Activated CD4-positive, CD25-positive, alpha-beta regulatory T cell (primary cell): ENCODE results near the gene PCDH7.

Source experiments
- DNase-seq, 4 experiments: peaks; one replicate each; lab custom pipeline; 2025; lab: John Stamatoyannopoulos, UW

The PCDH7 gene

DNA sequence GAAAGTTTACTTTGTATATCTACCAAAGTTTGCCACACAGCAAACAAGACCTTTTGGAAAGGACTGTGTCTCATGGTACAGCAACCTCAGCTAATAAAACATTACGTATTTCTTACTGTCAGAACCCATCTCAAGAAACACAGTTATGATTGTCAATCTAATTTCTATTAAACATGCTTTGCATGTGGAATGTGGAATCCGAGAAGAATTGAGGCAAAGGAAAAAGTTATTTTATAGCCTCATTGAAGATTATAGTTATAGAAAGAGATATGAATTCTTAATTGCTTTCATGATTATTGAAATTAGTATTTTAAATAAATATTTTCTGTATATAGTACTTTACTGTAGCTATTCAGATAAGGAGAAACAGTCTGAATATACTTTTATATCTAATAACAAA is 5.4 kb downstream of the PCDH7 start:
- DNase-seq: no peak

DNA sequence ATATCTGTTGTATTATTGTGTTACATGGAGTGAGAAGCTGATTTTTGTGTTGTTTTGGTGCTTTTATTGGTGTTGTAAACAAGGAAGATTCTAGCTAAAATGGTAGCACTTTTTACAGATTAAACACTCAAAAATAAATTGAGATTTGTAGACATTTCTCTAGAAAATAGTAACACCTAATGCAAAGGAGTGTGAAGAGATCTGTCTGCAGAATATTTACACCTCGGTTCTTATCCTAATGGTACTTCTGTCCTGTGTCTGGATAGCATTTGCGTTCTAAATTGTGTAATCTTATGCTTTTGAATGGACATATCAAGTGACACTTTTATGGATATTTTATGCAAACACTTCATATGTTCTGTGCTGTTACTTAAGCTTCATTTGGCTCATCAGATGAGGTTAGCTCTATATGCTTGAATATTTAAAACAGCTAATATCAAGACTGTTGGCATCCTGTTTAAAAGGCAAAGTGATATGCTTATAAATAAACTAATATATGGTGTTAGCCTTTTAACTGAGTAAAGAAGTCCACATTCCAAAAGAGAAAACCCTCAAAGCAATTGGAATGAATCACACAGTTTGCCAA is 6.0 kb downstream of the PCDH7 start:
- DNase-seq: no peak

DNA sequence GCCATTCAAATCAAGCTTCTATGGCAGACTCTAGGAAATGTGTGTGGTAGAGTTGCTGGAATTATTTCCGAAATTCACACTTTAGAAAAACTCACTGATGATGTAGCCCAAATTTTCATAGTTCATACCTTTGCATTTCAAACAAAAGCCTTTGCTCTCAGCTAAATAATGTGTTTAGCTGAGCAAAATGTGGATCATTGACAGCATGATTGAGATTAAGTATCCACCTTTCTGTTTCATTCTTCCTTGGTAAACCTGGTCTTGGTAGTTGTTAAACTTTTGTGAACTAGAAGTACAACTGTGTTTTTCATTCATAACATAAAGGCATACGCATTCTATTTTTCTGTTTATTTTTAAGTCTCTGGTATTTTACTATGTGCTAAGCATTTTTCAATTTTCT is 7.2 kb downstream of the PCDH7 start:
- DNase-seq: no peak

DNA sequence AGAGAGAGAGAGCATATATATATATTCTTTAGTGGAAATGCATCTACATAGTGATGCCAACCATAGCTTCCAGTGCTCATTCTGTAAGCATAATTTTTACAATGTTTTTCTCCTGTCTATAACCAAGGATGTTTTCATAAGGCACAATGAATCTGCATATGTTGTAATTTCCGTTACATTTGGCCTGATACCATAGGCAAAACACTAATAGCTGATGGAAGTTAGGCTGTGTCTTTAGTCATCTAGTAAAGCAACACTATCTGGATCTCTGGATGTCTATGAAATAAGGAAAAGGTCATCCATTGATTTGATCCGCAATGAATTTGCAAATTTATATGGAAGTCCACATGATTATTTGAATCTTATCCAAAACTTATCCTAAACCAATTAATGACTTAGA is 8.1 kb downstream of the PCDH7 start:
- no peak for DNase-seq

DNA sequence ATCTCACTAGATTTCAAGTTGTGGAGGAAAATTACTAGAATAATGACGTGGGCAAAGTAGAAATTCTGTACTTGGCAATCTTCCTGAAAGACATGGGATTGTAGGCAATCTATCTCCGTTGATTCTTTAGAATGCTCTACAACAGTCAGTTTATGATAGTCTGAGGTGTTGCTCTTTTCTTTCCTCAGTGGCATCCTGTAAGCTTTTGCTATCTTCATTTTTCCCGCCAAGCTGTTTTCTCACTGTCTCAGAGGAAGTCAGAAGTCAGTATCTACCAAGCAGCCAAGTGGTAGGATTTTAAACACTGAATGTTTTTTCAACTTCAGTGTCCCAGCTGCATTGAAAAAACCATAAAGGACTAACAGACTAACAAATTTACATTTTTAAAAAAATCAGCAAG is 23.7 kb downstream of the PCDH7 start:
- DNase-seq: no peak

DNA sequence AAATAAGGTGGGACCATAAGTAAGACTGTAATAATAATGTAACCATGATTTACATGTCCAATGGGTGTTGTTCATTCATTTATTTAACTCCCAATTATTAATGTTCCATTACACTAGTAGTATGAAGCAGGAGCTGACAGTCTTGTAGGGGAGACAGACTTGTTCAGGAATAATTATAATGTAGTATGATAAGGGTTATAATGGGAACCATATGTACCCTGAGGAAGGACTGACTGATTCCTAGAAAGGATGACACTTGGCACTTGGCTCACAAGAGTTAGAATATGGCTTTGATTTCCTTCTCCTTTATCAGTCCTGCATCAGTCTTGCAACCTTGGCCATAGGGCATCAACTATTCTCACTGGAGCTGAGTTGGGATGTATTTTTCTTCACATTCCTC is 24.2 kb downstream of the PCDH7 start:
- no peak for DNase-seq

DNA sequence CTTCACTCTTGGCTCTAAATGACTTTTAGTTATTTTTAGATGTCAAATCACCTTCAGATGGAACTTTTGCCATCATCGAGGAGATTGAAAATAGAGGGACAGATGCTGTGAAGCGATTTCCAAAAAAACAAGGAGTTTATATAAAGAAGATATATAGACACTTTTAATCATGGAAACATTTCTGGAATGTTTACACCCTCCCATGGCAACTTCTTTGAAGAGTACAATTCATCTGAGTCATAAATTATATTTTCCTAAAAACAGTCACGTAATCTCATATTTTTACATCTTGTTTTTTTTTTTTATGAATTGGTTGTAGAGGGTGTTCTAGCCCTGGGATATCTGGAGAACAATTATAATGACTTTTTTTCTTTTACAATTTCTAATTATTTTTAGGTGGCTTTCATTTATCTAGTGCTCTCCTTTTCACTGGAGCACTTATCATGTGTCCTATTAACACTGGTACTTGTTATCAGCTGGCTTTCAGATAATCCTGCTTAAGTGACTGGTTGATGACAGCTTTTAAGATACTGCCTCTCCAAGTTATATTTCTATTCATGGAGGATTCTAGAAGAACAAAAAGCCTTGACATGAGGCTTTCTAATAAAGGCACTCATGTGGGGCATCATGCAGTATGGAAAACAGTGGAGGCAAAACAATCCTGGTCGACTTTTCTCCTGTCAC is 24.9 kb downstream of the PCDH7 start:
- no peak for DNase-seq

DNA sequence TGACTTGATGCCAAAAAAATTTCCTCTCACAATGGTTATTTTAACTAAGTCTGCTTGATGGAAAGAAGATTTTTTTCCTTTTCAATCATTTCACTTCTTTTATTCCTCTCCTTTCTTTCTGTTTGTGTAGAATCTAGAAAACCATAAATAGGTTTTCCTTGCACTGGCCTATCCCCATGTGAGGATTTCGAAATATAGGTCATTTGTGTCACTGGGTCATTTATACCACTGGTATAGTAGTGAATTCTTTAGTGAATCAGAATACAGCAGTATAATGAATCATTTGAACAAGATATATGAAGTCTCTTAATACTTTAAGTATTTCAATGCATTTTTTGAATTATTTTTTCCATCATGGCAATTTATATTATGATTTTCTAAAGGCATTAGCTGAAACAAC is 26.6 kb downstream of the PCDH7 start:
- DNase-seq: no peak

DNA sequence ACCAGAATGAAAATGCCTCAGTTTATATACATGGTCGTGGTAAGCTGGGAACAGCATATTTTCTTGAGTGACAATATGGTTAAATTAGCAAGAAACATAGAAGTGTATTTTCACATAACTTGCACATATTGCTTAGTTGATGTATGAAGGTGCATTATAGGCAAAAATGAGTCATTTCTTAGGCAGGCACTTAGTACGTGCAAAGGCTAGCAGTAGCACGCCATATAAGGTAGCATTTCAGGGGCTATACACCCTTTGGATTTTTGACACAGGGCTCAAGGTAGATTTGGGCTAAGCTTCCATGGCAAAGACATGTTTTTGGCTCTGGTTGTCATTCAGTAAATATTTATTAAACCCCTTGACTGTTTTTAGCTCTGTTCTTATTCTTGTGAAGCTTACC is 33.1 kb downstream of the PCDH7 start:
- DNase-seq: no peak

DNA sequence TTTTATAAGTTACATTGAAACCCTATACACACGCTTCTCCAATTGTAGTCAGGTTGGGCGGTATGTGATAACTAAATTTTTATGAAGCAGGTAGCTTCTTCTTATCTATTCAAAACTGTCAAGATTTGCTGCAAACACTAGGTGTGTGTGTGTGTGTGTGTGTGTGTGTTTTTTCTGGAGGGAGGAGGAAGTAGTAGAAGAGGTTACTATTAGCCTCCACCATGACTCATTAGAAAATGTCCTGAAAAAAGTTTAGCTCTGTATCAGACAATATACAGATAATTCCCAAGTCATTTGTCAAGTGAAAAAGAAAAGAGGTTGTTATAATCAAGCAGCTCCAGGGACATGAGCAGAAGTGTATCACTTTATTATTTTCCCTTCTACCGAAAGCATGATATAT is 33.9 kb downstream of the PCDH7 start:
- no peak for DNase-seq

DNA sequence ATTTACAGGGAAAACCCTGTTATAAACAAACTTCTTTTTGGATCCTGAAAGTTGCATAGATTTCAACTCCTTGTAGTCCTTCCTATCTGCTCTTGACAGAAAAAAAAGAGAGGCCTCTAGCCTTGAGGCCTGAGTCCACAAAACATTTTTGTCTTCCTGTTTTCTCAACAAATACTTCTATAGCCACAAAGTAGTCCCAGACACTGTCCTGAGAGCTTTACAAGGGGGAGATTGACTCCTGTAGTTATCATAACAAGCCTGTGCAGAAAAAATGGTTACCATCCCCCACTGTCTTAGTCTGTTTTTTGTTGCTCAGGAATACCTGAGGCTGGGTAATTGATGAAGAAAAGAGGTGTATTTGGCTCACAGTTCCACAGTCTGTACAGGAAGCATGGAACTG is 35.2 kb downstream of the PCDH7 start:
- no peak for DNase-seq

DNA sequence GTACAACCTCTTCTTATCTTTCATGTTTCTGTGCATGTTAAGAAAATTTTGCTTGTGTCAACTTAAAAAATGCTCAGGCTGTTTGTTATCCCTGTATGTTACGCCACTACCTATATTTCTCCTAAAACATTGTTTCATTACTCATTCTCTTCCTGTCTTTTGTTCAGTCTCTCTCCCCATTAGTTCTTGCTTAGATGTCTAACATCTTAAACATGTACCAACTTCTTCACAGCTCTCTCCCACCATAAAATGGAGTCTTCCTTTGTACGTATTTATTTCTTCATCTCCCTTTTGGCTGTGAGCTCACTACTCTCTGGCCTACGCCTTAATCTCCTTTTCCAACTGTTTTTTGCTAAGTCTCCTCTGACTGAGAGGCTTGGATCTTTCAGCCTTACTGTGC is 36.4 kb downstream of the PCDH7 start:
- DNase-seq: no peak

DNA sequence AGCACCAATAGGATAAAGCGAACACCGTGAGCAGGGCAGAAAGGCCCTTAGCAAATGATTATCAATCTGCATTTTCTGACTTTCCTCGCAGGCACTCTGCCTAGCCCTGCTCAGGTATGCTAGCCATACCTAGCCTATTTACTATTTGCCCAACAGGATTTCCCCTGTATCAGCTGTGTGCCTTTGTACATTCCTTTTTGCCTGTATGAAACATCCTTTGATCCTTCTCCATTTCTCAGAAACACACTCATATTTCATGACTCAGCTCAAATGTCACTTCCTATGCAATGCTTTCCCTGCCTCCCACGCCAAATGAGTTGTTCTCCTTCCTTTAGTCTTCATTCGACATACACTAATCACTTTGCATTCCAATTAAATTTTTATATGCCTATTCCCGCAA is 37.2 kb downstream of the PCDH7 start:
- no peak for DNase-seq

DNA sequence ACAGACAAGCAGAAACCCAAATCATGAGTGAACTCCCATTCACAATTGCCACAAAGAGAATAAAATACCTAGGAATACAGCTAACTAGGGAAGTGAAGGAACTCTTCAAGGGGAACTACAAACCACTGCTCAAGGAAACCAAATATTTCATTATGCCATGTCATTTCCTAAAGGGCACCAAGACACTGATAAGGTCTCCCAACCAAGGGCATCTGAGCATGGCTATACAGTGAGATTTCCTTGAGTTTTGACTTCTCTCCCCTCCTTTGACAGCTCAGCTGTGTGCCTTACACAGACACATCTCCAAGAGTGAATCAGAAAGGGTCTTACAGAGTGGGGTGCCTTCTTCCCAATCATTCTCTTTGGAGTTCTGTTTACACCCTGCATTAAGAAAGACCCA is 40.4 kb downstream of the PCDH7 start:
- DNase-seq: no peak

DNA sequence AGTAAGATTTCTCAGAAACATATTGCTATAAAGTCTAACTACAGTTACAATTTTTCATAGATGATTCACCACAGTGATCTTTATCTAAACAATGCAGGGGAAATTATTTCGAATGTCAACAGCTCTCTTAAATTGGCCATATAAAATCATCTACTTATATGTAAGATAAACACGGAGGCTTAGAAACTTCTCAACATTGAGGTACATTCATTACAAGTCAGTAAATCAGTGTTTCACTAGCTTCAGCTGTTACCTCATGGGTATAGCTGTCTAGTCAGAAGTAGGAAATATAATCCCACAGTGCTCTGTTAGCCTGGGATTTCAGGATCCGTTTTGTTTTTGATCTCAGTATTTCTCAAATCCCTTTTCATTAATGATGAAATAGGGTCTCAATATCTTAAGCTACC is 43.2 kb downstream of the PCDH7 start:
- DNase-seq: no peak

DNA sequence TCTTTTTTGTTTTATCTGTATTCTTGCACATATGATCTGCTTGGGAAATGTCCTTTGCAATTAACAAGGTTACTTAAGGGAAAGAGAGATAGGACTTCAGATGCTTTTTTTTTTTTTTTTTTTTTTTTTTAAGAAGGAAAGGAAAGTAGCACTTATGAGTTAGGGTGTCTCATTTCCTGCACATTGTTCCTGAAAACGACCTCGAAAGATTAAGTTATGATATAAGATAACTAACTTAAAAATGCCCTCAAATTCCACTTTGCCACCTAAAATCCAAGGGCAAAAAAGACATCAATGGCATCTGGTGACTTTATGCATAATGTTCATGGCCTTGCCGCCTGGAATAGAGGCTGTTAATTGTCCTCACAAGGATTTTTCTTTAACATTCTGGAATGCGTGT is 44.9 kb downstream of the PCDH7 start:
- DNase-seq: no peak

DNA sequence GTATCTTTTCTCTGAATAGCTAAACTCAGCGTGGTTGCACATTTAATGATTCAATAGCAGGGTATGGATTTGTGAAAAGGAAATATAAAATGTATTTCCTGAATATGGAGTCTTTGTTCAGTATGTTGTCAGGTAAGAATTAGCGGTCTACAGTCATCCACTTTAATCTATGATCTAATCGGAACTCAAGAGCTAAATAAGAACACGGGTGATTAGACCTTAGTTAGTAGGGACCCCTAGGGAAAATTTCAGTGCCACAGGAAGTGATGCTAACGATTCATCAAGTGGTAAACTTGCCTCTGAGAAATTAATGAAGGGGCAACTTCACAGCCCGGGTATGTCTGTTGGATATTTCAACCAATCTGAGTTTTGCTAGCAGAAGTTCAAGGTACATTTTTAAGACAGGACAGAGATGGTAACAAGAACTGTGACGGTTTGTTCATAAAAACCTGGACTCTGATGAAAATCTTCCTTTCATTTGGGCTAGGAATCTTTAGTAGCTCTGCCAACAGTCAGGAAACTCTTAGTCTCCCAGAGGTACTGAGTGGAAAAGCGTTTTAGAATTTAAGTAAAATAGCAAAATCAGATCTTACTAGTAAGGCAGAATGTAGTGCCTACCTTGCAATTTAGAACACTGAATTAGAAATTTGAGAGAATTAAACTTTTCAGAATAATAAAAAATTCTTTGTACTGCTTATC is 47.1 kb downstream of the PCDH7 start:
- DNase-seq: no peak

DNA sequence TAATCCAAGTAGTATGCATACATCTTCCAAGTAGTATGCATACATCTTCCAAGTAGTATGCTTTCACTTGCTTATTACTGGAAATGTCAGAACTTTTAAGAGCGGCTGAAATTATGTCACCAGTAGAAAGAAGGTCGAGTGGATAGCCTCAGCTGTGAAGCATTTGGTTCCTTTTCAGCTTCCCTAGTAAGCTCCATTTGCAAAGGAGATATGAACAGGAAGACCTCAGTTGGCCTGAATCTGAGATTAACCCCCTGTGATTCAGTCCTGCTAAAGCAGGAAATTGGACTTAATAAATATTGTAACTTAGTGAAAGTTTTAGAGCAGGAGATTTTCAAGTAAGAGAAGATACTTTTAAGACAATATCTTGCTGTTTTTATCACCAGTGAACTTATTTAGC is 48.1 kb downstream of the PCDH7 start:
- no peak for DNase-seq

DNA sequence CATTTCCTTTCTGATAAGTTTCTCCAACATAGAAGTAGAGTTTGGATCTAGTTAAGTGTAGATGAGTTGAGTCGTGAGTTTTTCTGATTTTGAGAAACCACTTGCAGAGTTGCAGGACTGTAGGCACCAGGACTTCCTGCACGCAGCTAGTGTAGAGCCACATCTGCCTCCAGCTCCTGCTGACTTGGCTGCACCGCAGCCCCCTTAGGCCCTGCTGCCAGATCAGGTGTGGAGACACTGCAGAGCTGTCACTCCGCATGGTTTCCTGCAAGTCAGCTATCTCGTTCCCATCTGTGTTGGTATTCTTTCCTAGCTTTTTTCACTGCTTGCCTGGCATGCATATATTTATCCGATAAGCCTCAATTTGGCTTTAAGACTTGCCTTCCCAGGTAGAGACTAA is 48.9 kb downstream of the PCDH7 start:
- no peak for DNase-seq

DNA sequence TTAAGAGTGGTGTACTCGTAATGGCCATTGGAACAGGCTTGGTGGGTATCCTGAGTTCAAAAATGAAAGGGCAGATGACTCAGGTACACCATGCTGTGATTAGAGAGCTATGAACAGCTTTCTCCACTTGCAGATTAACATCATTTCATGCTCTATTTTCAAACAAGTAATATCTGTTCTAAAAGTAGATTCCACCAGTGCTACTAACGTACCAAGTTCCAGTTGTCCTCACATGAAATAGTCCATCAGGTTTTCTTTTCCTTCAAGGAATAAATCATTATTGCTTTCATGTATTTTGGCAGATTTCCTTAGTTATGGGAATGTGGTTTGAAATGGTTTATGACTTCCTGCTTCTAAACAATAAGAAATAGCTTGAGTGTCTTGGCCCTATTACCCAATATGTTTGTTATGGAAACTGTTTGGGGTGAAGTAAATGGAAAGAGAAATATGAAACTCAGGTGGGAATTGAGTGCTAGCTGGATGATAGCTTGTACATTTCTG is 49.9 kb downstream of the PCDH7 start:
- DNase-seq: no peak

DNA sequence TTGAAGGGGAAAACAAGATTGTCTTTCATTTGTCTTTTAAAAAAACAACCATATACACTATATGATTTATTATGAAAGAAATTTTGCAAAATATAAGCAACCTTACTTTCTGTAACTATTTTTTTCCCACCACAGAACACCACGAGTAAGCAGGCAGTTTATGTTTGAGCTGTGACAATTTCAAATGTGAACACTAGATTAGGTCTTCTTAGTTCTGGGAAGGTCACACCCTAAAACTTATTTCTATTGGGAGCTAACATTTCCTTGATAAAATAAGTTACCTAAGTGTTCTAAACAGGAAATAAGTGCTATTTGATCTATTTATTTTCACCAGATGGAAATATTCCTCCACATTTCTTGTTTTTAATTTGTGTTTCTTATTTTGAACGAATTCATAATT is 50.6 kb downstream of the PCDH7 start:
- no peak for DNase-seq

DNA sequence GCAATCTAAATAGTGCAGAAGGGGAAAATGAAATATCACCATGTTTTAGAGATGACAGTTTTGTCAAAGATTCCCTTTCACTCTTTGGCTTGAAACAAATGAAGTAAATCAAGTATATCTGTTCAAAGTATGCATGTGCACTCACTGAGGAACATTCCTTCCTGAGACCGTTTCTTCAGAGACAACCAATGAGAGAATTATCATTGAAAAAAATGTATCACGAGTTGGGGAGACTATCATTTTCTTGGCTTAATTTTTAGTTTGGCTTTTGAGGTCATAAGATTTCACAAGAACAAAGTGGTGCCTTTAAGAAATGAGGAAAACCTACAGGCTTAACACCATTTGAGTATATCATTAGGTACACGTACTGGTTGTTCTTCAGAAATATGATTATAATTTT is 56.3 kb downstream of the PCDH7 start:
- no peak for DNase-seq

DNA sequence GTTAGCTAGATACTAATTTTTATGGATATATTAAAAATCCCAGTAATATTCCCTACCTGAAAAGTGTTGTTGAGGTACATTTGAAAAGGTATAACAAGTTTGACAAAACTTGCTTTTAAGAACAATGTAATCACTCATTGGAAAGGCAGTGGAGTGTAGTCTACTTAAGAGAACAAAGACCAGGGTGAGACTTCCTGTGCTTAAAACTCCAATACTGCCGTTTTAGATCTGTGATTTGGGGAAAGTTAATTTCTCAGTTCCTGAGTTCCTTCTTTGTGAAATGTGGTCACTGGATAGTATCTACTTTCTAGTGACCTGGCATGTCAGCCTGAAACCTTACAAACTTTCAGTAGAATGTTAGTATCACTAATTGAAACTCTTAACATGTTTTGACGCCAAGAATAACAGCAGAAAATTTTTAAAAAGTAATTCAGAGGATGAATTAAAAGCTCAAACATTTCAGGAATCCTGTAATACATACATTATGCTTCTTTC is 56.8 kb downstream of the PCDH7 start:
- DNase-seq: no peak
